Measurements from ENCODE around the gene GLT1D1.

GLT1D1 gene

GRCh38 chr12:128872303-128872702 is 19.0 kb downstream of the GLT1D1 start:
- DNase-seq (ENCODE audit: low read depth), result no peak
- no peak for TF ChIP-seq CTCF (IDR thresholded peaks at IDR 0.05; ENCODE audit: insufficient read depth, low read depth, low read length, missing control alignments)
- H3K4me3 ChIP-seq (ENCODE audit: low read length), result no peak overlapping the region

GRCh38 chr12:128876559-128876958 is 23.3 kb downstream of the GLT1D1 start:
- TF ChIP-seq CTCF (IDR thresholded peaks at IDR 0.05; ENCODE audit: insufficient read depth, low read depth, low read length, missing control alignments), result no peak
- H3K4me3 ChIP-seq (ENCODE audit: low read length), result no peak overlapping the region
- DNase-seq (ENCODE audit: low read depth), result no peak

- no peak for DNase-seq (ENCODE audit: low read depth)
- H3K4me3 ChIP-seq (ENCODE audit: low read length), result no peak overlapping the region
- no peak for TF ChIP-seq CTCF (IDR thresholded peaks at IDR 0.05; ENCODE audit: insufficient read depth, low read depth, low read length, missing control alignments)
Observed at GRCh38 chr12:128879898-128880764, 26.9 kb downstream of the GLT1D1 start.

GRCh38 chr12:128891856-128892255 is 38.6 kb downstream of the GLT1D1 start:
- TF ChIP-seq CTCF (IDR thresholded peaks at IDR 0.05; ENCODE audit: insufficient read depth, low read depth, low read length, missing control alignments), result no peak
- DNase-seq (ENCODE audit: low read depth), result no peak
- no peak overlapping the region for H3K4me3 ChIP-seq (ENCODE audit: low read length)

GRCh38 chr12:128903236-128903635 is 50.0 kb downstream of the GLT1D1 start:
- DNase-seq (ENCODE audit: low read depth), result no peak
- no peak for TF ChIP-seq CTCF (IDR thresholded peaks at IDR 0.05; ENCODE audit: insufficient read depth, low read depth, low read length, missing control alignments)
- H3K4me3 ChIP-seq (ENCODE audit: low read length), result no peak overlapping the region

- DNase-seq (ENCODE audit: low read depth), result no peak
- TF ChIP-seq CTCF (IDR thresholded peaks at IDR 0.05; ENCODE audit: insufficient read depth, low read depth, low read length, missing control alignments), result no peak
- no peak overlapping the region for H3K4me3 ChIP-seq (ENCODE audit: low read length)
Observed at GRCh38 chr12:128905003-128905544, 51.8 kb downstream of the GLT1D1 start.
